Esophagus muscularis mucosa (tissue), 3 donors: ENCODE data around the gene ESRRG.

Experiments
- CTCF ChIP-seq, 3 experiments: fragments of 200-600 bp in 2 of 3; fragments of 450-650 bp in 1 of 3; sonication (generic) in 2 of 3; IDR thresholded peaks; one replicate each; pipeline ENCODE4 v1.5.1; 2017 to 2019; ENCODE audit warnings: antibody characterized with exemption in 3 of 3, mild to moderate bottlenecking in 2 of 3, moderate library complexity in 1 of 3
- EP300 ChIP-seq: sonication (generic); formaldehyde crosslinking; IDR thresholded peaks from one replicate; pipeline ENCODE4 v1.6.1; 2017; ENCODE audit warnings: antibody characterized with exemption

- TF ChIP-seq EP300: no peak
- no peak for TF ChIP-seq CTCF (IDR thresholded peaks at IDR 0.05)
Observed at GRCh38 chr1:216700779-216701178, 22.4 kb downstream of the ESRRG start.
